Peyer's patch (tissue), 4 donors: ENCODE data around the gene SSBP1.

Experiments used
- POLR2A ChIP-seq, 2 donors: fragments of 450-650 bp; IDR thresholded peaks; one replicate each; pipeline ENCODE4 v1.5.1; 2017; ENCODE audit warnings: antibody characterized with exemption in 2 of 2, mild to moderate bottlenecking in 2 of 2, moderate library complexity in 2 of 2
- TF ChIP-seq, protein P1 (sequence below), 6 experiments: fragments of 450-650 bp in 4 of 6; fragments of 200-600 bp in 2 of 6; sonication (generic) in 1 of 6; IDR thresholded peaks; one replicate each; pipeline ENCODE4 v1.5.1; 2017 to 2019; ENCODE audit warnings: antibody characterized with exemption in 6 of 6, mild to moderate bottlenecking in 3 of 6, moderate library complexity in 1 of 6

- TF ChIP-seq, protein P1, sequence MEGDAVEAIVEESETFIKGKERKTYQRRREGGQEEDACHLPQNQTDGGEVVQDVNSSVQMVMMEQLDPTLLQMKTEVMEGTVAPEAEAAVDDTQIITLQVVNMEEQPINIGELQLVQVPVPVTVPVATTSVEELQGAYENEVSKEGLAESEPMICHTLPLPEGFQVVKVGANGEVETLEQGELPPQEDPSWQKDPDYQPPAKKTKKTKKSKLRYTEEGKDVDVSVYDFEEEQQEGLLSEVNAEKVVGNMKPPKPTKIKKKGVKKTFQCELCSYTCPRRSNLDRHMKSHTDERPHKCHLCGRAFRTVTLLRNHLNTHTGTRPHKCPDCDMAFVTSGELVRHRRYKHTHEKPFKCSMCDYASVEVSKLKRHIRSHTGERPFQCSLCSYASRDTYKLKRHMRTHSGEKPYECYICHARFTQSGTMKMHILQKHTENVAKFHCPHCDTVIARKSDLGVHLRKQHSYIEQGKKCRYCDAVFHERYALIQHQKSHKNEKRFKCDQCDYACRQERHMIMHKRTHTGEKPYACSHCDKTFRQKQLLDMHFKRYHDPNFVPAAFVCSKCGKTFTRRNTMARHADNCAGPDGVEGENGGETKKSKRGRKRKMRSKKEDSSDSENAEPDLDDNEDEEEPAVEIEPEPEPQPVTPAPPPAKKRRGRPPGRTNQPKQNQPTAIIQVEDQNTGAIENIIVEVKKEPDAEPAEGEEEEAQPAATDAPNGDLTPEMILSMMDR (IDR thresholded peaks at IDR 0.05): no peak
- no peak for TF ChIP-seq POLR2A (IDR thresholded peaks at IDR 0.05)
Observed at GRCh38 chr7:141706239-141707064, 31.7 kb upstream of the SSBP1 start.
